Measurements from ENCODE around the gene FSTL4.

DNA sequence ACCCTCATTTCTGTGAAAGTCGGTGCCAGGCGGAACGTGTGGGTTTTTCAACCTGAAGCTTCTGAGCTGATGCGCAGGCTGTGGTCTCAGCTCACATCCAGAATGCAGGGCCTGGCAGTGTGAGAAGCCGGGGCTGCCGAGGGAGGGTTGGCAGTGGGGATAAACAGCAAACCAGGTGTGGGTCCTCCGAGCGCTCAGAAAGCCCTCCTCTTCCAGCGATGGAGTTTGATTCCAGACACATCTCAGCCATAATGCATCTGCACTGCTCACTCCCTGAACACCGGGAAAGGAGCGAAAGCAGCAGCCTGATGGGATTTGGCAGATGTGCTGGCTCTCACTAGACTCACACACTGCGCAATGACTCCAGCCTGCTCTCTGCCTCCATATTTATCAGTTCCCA, 280.4 kb downstream of the FSTL4 start:
- TF ChIP-seq, protein P1, sequence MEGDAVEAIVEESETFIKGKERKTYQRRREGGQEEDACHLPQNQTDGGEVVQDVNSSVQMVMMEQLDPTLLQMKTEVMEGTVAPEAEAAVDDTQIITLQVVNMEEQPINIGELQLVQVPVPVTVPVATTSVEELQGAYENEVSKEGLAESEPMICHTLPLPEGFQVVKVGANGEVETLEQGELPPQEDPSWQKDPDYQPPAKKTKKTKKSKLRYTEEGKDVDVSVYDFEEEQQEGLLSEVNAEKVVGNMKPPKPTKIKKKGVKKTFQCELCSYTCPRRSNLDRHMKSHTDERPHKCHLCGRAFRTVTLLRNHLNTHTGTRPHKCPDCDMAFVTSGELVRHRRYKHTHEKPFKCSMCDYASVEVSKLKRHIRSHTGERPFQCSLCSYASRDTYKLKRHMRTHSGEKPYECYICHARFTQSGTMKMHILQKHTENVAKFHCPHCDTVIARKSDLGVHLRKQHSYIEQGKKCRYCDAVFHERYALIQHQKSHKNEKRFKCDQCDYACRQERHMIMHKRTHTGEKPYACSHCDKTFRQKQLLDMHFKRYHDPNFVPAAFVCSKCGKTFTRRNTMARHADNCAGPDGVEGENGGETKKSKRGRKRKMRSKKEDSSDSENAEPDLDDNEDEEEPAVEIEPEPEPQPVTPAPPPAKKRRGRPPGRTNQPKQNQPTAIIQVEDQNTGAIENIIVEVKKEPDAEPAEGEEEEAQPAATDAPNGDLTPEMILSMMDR (IDR thresholded peaks at IDR 0.05): no peak
- TF ChIP-seq POLR2A (IDR thresholded peaks at IDR 0.05) (no peak), EP300 (IDR thresholded peaks at IDR 0.05) (no peak)

Measured in ovary (tissue), 3 donors.